ENCODE data around the gene POMC.
"Not testable (repeated sequence)": the region's sequence is repeated elsewhere in the genome, so short reads cannot be mapped to it uniquely, and the experiment has no call there.

The POMC gene

GRCh38 chr2:25164561-25164960, 3.8 kb downstream of the POMC start:
- no peaks in the 10 kb centered on the region for H3K36me3 ChIP-seq (replicated peaks; ENCODE audit: low read depth, low read length)
- no peak overlapping the region for H3K4me3 ChIP-seq (ENCODE audit: low read length)
- H3K79me2 ChIP-seq (ENCODE audit: low read length), result no peaks in the 10 kb centered on the region
- H3K27ac ChIP-seq (ENCODE audit: low read length), result no peak overlapping the region
- H3K9me3 ChIP-seq (ENCODE audit: insufficient read depth, low read length), result no peaks in the 10 kb centered on the region
- H3K9ac ChIP-seq (ENCODE audit: low read length), result no peak overlapping the region
- H2AFZ ChIP-seq (ENCODE audit: low read depth, low read length), result no peak overlapping the region
- no peaks in the 10 kb centered on the region for H4K20me1 ChIP-seq (ENCODE audit: insufficient read depth, low read length)
- H3K4me1 ChIP-seq (ENCODE audit: low read length), result peaks cover 17% of the 10 kb centered on the region
- no peak for TF ChIP-seq CTCF (IDR thresholded peaks at IDR 0.05; ENCODE audit: low read depth, low read length)
- no peak for TF ChIP-seq EZH2phosphoT487 (IDR thresholded peaks at IDR 0.05; ENCODE audit: low read depth)
- H3K4me2 ChIP-seq (ENCODE audit: low read length), result no peak overlapping the region
- peaks cover 37% of the 10 kb centered on the region for H3K27me3 ChIP-seq (ENCODE audit: low read depth, low read length)

- not testable (repeated sequence) for H3K4me3 ChIP-seq (ENCODE audit: low read length); H3K9me3 ChIP-seq (ENCODE audit: insufficient read depth, low read length); H4K20me1 ChIP-seq (ENCODE audit: insufficient read depth, low read length); H3K4me2 ChIP-seq (ENCODE audit: low read length); H3K9ac ChIP-seq (ENCODE audit: low read length); H3K36me3 ChIP-seq (replicated peaks; ENCODE audit: low read depth, low read length); H2AFZ ChIP-seq (ENCODE audit: low read depth, low read length); H3K27ac ChIP-seq (ENCODE audit: low read length); H3K79me2 ChIP-seq (ENCODE audit: low read length)
- Histone ChIP-seq H3K4me1 (ENCODE audit: low read length) (peaks cover 17% of the 10 kb centered on the region), H3K27me3 (ENCODE audit: low read depth, low read length) (peaks cover 26% of the 10 kb centered on the region)
Measured at GRCh38 chr2:25162061-25162460, 6.3 kb downstream of the POMC start.

- peaks cover 10% of the 10 kb centered on the region for H3K4me1 ChIP-seq (ENCODE audit: low read length)
- no peak overlapping the region for H2AFZ ChIP-seq (ENCODE audit: low read depth, low read length)
- no peak overlapping the region for H3K9ac ChIP-seq (ENCODE audit: low read length)
- H3K36me3 ChIP-seq (replicated peaks; ENCODE audit: low read depth, low read length), result no peaks in the 10 kb centered on the region
- H3K9me3 ChIP-seq (ENCODE audit: insufficient read depth, low read length), result no peaks in the 10 kb centered on the region
- peaks cover 26% of the 10 kb centered on the region for H3K27me3 ChIP-seq (ENCODE audit: low read depth, low read length)
- no peaks in the 10 kb centered on the region for H3K79me2 ChIP-seq (ENCODE audit: low read length)
- H3K4me2 ChIP-seq (ENCODE audit: low read length), result no peak overlapping the region
- H4K20me1 ChIP-seq (ENCODE audit: insufficient read depth, low read length), result no peaks in the 10 kb centered on the region
- no peak for TF ChIP-seq EZH2phosphoT487 (IDR thresholded peaks at IDR 0.05; ENCODE audit: low read depth)
- TF ChIP-seq CTCF (IDR thresholded peaks at IDR 0.05; ENCODE audit: low read depth, low read length), result no peak
- H3K27ac ChIP-seq (ENCODE audit: low read length), result no peak overlapping the region
- no peak overlapping the region for H3K4me3 ChIP-seq (ENCODE audit: low read length)
Measured at GRCh38 chr2:25161055-25161781, 7.2 kb downstream of the POMC start.

- peaks cover 24% of the 10 kb centered on the region for H3K27me3 ChIP-seq (ENCODE audit: low read depth, low read length)
- no peak overlapping the region for H3K4me2 ChIP-seq (ENCODE audit: low read length)
- no peak overlapping the region for H3K27ac ChIP-seq (ENCODE audit: low read length)
- H2AFZ ChIP-seq (ENCODE audit: low read depth, low read length), result no peak overlapping the region
- no peak overlapping the region for H3K4me3 ChIP-seq (ENCODE audit: low read length)
- no peak overlapping the region for H3K9ac ChIP-seq (ENCODE audit: low read length)
- H3K9me3 ChIP-seq (ENCODE audit: insufficient read depth, low read length), result no peaks in the 10 kb centered on the region
- no peaks in the 10 kb centered on the region for H3K79me2 ChIP-seq (ENCODE audit: low read length)
- no peaks in the 10 kb centered on the region for H3K36me3 ChIP-seq (replicated peaks; ENCODE audit: low read depth, low read length)
- TF ChIP-seq CTCF (IDR thresholded peaks at IDR 0.05; ENCODE audit: low read depth, low read length), result no peak
- TF ChIP-seq EZH2phosphoT487 (IDR thresholded peaks at IDR 0.05; ENCODE audit: low read depth), result no peak
- no peaks in the 10 kb centered on the region for H4K20me1 ChIP-seq (ENCODE audit: insufficient read depth, low read length)
- peaks cover 3% of the 10 kb centered on the region for H3K4me1 ChIP-seq (ENCODE audit: low read length)
Measured at GRCh38 chr2:25160376-25160775, 8.0 kb downstream of the POMC start.
